ENCODE results near the gene CDC6. TPM values are rescaled to one million over a fixed set of nuclear protein-coding genes. Genes with fewer than 3 reads are reported as not detected.

CDC6 gene
- total and polyA plus RNA-seq, 2 of the 8 experiments (the other 6 are each of a cell fraction or from before 2014, with no cell fraction given) = 50.5 to 140 TPM

DNA sequence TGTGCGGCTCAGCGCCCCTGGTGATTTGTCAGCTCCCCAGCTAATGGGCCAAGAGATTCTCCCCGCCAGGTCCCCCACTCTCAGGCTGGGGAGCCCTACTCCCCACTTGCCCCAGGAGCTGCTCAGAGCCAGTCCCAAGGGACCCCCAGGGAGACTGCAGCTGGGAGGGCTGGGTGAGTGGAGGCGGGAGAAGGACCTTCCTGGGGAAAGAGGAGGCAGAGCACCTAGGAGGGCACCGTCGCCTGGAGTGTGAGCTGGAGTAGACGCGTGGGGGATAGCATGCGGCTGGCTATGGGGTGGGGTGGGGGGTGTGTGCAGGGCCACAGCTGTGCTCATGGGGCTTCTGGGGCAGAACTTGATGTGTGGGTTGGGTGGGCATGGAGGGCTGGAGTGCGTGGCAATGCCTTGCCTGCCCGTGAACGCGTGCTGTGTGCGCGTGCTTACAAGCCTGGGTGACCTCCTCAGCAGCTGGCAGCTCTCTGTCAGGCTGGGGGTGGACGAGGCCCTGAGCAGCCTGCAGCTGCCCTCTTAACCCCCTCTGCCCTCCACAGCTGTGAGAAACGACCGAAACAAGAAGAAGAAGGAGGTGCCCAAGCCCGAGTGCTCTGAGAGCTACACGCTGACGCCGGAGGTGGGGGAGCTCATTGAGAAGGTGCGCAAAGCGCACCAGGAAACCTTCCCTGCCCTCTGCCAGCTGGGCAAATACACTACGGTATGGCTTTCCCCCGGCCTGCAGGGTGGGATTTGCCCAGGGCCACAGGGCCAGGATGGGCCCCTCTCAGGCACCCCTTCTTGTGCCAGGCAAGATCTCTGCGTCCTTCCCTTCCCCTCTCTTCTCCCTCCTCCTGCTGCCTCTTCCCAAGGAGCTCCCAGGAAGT lies 63.9 kb downstream of the CDC6 start (continued):
- no peak for TF ChIP-seq EZH2 (IDR thresholded peaks at IDR 0.05; ENCODE audit: low read depth, low read length, severe bottlenecking)
- no peak for TF ChIP-seq CTBP2 (IDR thresholded peaks at IDR 0.05; ENCODE audit: borderline replicate concordance, insufficient read depth, insufficient read length, low read length)
- no peak for TF ChIP-seq POLR2AphosphoS5 (IDR thresholded peaks at IDR 0.05; ENCODE audit: low read depth, low read length)
- TF ChIP-seq CBX5 (IDR thresholded peaks at IDR 0.05; ENCODE audit: low read depth, low read length) = no peak
